PC-9 (cell line): ENCODE measurements around the gene CNTNAP2.

Experiments
- CTCF ChIP-seq: fragments of 200-600 bp; sonication (generic); conservative IDR thresholded peaks from 2 replicates; pipeline ENCODE4 v1.6.1; 2017; ENCODE audit warnings: mixed run types, antibody characterized with exemption, mild to moderate bottlenecking, moderate library complexity
- EZH2 ChIP-seq: fragments of 200-600 bp; sonication (generic); IDR thresholded peaks from 2 replicates; pipeline ENCODE4 v1.8.0; 2017; ENCODE audit warnings: antibody characterized with exemption, low read depth

DNA sequence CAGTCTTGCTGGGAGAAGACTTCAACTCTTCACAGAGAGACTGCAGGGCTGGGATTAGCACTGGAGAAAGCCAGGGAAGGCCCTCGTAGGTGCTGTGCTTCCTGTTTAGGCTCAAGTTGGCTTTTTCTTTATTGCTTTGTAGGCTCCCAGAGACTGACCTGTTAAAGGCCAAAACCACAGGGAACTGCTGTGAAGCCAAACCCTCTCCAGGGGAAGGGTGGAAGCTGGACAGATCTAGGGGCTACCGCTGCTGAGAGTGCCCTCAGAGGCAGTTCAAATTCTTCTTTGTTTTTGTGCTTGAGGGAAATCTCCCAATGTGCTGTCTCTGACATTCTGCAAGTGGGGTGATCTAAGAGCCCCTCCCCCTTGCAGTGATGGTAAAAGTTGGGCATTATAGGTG, 198.4 kb downstream of the CNTNAP2 start:
- TF ChIP-seq EZH2 (no peak), CTCF (no peak)
